Posterior cingulate gyrus (tissue), 11 donors: ENCODE measurements around the gene NCL.

ENCODE experiments used
- DNase-seq, 10 donors: peaks; one replicate each; pipeline versions ENCODE4 v3.0.0 to v3.0.0-alpha.2; 2020 to 2021; ENCODE audit warnings: mixed read lengths in 3 of 10
- intact Hi-C: fragments of 100-400 bp; cut with DNase I; formaldehyde crosslinking; loops from one replicate; pipeline ENCODE4 v1.15.1; 2023

The NCL gene, protein sequence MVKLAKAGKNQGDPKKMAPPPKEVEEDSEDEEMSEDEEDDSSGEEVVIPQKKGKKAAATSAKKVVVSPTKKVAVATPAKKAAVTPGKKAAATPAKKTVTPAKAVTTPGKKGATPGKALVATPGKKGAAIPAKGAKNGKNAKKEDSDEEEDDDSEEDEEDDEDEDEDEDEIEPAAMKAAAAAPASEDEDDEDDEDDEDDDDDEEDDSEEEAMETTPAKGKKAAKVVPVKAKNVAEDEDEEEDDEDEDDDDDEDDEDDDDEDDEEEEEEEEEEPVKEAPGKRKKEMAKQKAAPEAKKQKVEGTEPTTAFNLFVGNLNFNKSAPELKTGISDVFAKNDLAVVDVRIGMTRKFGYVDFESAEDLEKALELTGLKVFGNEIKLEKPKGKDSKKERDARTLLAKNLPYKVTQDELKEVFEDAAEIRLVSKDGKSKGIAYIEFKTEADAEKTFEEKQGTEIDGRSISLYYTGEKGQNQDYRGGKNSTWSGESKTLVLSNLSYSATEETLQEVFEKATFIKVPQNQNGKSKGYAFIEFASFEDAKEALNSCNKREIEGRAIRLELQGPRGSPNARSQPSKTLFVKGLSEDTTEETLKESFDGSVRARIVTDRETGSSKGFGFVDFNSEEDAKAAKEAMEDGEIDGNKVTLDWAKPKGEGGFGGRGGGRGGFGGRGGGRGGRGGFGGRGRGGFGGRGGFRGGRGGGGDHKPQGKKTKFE

DNA sequence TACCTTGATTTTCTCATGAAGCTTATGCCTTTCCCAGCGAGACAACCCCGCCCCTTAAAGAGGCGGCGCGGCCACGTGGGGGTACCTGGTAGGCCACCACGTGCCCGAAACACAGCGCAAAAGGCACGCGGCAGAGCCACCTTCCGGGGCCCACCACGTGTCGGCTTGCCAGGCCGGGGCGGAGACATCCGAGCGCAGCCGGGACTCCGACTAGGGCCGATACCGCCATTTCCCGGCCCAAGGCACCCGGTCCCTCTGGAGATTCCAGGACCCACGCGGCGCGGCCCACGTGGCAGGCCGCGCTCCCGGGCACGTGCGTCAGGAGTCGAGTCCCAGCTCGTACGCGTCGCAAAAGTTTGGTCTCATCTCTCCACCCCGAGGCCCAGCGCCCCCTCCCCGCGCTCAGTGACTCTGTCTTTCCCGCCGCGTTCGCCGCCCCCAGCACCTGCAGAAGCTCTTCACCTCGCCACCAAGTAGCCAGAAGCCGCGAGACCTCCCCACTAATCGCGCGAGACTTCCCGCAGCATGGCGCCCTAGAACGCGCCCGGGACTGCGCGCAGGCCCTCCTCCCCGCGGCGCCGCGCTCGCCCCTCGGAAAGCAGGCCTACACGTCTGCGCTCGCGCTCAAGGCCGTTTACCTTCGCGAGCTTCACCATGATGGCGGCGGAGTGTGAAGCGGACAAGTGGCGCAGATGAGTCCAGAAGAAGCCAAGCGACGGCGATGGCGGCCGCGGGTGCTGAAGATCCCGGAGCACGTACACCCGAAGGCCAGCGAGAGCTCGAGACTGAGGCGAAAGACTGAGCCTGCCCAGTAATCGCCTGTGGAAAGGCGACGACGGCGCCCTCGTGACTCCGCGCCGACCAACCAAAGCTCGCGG lies at the start of gene NCL:
Gene NCL, minus strand, starts transcription at position 787 of the 878 bp plus-strand sequence. Its CDS starts 131 bp downstream, at position 656.
- DNase-seq: peak in 6 of 10 donors; percentile 16 to 93 (median 88)
- intact Hi-C loops: loop anchor here (2.0 kb wide), 1 partner anchor 51 kb away; no protein-coding TSS in a partner anchor

DNA sequence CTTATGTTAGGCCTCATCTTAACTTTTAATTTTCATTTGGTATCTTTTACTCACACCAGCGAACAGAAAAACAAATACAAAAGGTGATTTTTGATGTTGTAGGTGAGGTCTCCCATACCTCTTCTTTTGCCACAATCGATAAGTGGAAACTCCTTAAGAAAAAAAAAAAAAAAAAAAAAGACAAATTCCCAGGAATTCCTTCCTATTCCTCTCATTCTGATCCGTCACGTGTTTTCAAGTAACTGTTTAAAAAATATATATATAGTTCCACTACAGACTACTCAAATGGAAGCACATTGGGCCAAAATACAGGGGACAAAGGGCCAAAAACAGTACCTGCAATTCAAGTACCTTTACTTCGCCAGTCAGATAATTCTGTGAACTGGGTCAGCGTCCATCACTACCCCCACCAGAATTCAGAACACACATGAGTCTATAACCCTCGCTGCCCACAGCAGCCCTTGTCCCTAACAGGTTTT lies 49.5 kb upstream of the NCL start:
- no peak for DNase-seq
- intact Hi-C loops: loop anchor here (2.0 kb wide), 2 partner anchors 31 to 49 kb away; partner anchors contain the start of gene NCL

DNA sequence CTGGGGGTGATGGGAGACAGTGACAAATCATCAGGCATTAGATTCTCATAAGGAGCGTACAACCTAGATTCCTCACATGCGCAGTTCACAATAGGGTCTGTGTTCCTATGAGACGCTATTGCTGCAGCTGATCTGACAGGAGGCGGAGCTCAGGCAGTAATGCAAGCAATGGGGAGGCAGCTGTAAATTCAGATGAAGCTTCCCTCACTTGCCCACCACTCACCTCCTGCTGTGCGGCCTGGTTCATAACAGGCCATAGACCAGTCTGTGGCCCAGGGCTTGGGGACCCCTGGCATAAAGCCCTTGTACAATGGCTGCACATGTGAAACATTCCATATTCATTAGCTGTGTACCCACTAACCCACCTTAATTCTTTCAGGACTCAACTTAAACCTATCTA lies 47.9 kb upstream of the NCL start:
- DNase-seq: peak in 8 of 10 donors; percentile 34 to 92 (median 54)
- intact Hi-C loops: no loop called here

DNA sequence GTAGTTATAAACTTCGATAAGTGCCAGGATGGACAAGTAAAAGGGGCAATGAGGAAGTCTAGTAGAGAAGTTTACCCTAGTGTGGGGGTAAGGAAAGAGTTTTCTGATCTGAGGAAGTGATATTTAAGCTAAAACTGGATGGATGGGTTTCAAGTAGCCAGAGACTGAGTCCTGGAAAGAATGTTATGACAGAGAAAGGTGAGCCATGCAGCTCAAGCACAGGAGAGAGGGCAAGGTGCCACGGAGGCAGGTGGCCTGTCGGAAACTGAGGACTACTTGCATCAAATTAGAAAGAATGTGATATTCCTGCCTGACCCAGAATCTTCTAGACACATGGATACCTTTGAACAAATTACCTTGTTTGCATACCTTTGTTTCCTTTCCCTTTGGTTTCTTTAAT lies 39.5 kb upstream of the NCL start:
- no peak for DNase-seq
- intact Hi-C loops: no loop called here

DNA sequence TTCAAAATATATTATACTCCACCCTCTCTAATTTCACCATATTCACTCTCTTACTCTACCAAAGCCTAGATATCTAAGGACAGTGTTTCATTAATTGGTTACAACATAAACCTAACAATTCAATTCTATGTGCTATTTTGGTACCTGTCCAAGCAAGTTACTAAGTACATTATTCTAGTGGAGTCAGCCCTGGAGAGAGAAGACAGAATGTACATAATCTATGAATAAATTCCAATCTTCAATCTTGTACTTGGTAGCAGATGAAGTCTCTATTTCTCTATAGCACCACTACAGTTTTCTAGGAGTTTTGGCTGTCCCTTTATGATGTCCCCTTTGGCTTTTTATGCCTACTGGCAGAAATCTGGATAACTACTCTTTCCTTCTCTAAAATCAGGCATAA lies 38.3 kb upstream of the NCL start:
- intact Hi-C loops: no loop called here
- no peak for DNase-seq

DNA sequence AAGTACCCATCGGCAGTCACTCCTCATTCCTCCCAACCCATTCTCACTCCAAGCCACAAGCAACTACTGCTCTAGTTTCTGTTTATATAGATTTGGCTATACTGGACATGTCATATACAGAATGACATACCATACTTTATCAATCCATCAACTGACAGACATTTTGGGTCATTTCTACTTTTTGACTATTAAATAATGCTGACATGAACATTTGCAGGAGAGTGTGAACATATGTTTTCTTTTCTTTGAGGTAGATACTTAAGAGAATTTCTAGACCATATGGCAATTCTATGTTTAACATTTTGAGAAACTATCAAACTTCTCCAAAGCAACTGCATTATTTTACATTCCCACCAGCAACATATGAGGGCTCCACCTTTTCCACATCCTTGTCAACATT lies 33.4 kb upstream of the NCL start:
- intact Hi-C loops: no loop called here

DNA sequence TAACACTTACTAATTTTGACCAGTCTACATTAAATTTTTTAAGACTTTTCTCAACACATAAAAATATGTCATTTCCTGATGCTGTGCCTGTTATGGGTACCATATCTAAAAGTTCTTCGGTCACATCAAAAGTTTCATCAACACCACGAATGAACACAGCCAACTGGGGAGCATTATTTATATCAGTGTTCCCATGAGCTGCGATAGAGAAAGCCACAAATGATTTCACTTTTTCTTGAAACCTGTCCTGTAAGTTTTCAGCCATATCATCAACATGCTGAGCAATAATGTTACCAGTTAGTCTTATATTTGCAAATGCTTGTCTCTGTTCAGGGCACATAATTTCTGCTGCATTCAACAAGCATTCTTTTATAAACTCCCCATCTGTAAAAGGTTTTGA lies 30.4 kb upstream of the NCL start:
- no peak for DNase-seq
- intact Hi-C loops: no loop called here

More for the DNA sequence above, 33.4 kb upstream of the NCL start:
- no peak for DNase-seq

DNA sequence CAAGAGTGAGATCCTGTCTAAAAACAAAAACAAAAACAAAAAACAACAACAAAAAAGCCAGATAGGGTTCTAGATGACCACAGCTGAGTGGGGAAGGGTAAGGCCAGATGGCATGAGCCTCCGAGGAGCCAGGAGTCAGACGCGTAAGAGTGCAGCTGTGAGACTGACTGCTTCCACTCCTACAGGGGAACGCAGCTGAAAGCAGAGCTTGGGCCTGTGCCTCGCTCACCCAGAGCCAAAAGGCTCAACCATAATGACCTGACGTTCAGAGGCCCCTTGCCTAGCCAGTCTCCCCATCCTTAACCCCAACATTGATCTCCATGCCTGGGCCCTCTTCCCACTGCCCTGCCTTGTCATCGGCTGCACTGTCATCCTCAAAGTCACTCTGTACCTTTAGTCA lies 26.5 kb upstream of the NCL start:
- intact Hi-C loops: no loop called here
- peak in 2 of 10 donors; percentile 53 to 63 for DNase-seq

DNA sequence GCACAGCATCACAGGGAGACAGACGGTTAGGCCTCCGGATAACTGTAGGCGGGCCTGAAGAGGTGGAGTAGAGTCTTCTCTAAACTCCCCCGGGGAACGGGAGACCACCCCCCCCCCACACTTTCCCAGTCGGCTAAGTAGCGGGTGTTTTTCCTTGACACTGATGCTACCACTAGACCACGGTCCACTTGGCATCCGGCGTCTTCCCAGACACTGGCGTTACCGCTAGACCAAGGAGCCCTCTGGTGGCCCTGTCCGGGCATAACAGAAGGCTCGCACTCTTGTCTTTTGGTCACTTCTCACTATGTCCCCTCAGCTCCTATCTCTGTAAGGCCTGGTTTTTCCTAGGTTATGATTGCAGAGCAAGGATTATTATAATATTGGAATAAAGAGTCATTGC lies 25.7 kb upstream of the NCL start:
- intact Hi-C loops: no loop called here
- peak in 6 of 10 donors; percentile 26 to 90 (median 58) for DNase-seq

DNA sequence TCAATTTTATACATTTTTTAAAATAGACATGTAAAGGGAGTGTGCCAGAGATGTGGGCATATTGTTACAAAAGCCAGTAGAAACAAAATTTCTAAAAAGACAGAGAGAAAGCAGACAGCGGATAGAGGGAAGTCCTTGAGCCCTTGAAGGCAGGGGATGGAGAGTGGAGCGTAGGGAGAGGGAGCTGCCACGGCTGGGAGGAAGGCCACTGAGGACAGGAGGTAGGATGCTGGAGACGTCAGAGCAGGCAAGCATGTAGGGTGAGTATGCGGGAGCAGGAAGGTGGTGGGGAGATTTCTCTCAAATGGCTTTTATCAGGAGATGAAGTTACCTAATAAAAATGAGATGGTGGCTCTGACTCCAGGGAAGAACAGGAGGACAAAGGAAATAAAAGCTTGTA lies 24.0 kb upstream of the NCL start:
- peak in 2 of 10 donors; percentile 59 to 64 for DNase-seq
- intact Hi-C loops: no loop called here

DNA sequence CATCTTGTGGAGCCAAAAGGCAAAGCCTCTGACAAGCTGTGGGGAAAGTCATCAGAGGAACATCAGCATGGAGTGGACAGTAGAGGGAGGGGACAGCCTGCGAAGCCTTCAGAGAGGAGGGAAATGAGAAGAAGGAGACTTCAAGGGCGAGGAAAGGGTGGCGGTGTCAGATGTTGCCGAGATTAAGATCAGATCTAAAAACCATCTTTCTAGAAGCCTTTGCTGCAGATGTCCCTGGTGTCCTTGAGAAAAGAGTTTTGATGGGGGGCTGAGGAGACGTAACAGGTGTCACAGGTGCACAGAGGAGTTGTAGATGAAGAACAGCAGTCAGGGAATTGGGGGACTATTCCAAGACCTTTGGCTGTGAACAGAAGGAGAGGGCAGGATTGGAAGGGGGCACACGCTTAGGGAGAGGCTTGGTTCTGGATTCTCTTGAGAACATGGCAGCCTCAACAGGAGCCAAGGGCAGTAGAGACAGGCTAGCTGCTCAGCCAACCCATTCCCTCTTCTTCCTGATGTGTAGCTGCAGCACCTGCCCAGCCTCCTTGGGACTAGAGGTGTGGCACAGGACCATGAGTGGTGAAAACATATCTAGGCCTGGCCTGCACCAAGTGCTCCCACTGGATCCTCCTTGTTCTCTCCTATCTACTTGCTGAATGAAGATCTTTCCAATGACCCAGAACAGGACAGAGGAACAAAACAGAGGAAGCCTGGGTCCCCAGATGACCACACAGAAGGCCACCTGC lies 22.7 kb upstream of the NCL start:
- intact Hi-C loops: no loop called here
- DNase-seq: peak in 1 of 10 donors; percentile 51

DNA sequence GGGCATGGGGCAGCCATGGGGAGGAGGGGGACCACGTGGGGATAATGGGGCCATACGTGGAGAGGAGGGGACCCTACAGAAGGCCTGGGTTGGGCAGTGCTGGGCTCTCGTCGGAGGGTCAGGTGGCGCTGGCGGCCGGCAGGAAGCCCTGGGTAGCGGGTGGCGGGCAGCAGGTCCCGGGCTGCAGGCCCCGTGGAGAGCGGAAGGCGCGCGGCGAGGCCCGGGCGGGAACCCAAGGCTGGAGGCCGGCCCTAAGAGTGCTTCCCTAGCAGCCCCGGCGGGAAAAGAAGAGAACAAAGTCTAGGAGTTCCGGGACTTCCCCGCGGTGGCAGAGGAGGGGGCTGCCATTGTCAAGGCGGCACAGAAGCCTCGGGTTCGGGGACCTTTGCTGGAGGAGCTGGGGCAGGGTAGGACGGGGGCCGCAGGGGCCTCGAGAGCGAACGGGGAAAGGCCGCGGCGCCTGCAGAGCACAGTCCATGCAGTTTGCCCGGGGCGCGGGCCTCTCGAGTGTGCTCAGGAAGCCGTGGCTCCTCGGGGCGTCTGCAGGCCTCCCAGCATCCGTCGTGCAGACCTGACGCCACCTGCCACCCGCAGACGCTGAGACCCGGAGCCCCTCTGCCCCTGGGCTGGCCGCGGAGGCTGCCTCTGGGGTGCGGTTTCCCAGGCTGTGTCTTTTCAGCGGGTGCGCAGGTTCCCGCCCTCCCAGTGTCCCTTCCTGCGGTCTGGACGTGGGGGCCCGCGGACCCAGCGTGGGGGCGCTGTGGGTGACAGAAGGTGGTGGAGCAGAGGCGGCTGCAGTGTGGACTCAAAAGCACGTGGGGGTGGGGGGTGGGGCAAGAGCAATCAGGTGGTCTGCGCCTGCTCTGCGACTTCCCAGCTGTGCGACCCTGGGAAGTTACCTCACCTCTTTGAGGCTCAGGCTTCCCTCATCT lies 19.4 kb upstream of the NCL start:
- DNase-seq: peak in 2 of 10 donors; percentile 75 to 81
- intact Hi-C loops: loop anchor here (2.0 kb wide), 1 partner anchor 31 kb away; no protein-coding TSS in a partner anchor

DNA sequence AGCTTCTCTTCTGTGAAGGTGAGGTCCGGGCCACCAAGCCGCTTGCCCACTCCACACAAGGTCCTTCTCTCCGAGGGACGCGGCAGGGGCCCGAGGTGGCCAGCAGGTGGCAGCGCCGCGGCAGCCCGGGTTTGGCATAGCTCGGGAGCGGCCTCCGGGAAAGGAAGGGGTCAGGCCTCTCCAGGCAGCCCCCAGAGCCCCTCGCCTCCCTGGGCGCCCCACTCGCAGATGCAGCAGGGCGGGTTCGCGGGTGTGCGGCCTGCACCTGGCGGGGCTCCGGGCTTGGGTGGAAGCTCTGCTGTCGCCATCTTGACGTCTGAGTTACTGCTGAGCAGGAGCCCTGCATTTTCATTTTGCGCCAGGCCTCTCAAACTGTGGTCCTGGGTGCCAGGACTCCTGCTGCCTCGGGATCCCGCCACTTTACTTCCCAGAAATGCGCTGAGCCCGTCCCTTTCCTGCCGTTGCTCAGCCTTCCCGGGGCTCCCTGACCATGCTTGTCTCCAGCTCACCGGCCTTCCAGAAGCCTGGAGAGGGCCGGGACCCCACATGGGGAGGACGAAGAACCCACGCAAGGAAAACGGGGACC lies 18.6 kb upstream of the NCL start:
- peak; percentile 47 to 96 (median 74) for DNase-seq
- intact Hi-C loops: loop anchor here (1.0 to 2.0 kb wide), 2 partner anchors 32 to 74 kb away; no protein-coding TSS in a partner anchor

DNA sequence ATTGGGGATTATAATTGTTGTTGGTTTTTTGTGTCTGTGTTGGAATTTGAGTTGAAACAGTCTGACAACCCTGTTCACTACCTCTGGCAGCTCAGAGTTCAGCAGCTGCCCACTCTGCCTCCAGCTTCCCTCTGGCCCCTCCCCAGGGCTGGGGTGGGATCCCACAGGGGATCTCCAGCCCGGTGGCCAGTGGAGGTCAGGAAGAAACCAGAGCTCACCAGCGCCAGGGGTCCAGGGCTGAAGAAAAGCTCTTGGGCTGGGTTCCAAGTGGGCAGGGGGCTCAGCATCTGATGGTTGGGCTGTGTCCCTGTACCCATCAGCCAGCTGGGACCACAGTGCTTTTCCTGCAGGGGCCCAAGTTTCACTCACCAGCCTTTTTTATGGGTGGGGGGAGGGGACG lies 16.5 kb upstream of the NCL start:
- peak in 1 of 10 donors; percentile 43 for DNase-seq
- intact Hi-C loops: no loop called here

DNA sequence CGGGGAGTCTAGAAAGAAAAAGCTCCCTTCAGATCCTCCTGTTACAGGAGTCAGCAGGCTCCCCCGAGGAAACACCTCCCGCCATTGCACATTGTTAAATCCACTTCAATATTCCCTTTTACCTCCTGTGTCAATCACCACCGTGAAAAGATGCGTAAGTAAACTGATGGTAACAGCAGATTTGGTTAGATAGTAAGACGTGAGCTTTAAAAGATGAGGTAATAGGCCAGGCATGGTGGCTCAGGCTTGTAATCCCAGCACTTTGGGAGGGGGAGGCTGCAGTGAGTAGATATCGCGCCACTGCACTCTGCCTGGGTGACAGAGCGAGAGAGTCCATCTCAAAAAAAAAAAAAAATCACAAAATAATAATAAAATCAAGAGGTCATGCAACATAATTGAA lies 15.2 kb upstream of the NCL start:
- intact Hi-C loops: no loop called here

DNA sequence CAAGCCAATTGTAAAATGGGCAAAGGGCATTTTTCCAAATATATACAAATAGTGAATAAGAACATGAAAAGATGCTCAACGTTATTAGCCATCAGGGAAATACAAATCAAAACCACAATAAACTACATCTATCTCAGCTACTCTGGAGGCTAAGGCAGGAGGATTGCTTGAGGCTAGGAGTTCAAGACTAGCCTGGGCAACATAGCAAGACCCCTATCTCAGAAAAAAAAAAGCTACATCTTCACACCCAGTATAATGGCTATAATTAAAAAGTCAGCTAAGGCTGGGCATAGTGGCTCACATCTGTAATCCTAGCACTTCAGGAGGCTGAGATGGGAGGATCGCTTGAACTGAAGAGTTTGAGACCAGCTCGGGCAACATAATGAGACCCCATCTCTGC lies 12.6 kb upstream of the NCL start:
- intact Hi-C loops: no loop called here
- DNase-seq: no peak

More for the DNA sequence above, 15.2 kb upstream of the NCL start:
- DNase-seq: no peak

DNA sequence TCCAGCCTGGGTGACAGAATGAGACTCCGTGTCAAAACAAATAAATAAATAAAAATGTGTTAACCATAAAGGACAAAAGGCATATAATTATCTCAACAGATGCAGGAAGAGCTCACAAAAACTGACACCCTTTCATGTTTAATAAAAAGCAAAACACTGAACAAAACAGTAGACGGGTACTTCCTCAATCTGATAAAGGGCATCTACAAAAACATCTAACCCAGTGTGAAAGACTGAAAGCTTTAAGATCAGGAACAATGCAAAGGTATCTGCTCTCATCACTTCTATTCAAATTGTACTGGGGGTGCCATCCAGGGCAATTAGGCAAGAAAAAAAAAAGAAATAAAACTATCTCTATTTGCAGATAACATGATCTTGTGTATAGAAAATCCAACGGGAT lies 11.7 kb upstream of the NCL start:
- no peak for DNase-seq
- intact Hi-C loops: no loop called here

DNA sequence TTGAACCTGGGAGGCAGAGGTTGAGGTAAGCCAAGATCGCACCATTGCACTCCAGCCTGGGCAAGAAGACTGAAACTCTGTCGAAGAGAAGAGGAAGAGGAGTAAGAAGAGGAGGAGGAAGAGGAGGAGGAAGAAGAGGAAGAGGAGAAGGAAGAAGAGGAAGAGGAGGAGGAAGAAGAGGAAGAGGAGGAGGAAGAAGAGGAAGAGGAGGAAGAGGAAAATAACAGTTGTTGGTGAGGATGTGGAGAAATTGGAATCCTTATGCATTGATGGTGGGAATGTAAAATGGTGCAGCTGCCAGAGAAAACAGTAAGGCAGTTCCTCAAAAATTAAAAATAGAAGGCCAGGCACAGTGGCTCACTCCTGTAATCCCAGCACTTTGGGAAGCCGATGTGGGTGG lies 8.5 kb upstream of the NCL start:
- intact Hi-C loops: no loop called here
- no peak for DNase-seq
